DND-41 (cell line): Measurements from ENCODE around the gene DGKI.

ENCODE experiments used
- ATAC-seq: fragments of 200-7000 bp; cut with Tn5 transposase; 3 replicates; pipeline ENCODE4 v1.9.1; 2021; ENCODE audit warnings: low read depth; ENCODE audit not compliant: insufficient read depth
- DNase-seq: peaks from one replicate; pipeline ENCODE4 v3.0.0-alpha.2; 2020
- H2AFZ ChIP-seq: 2 replicates; pipeline ENCODE4 v1.6.0; 2012; ENCODE audit warnings: low read depth, low read length
- H3K27ac ChIP-seq: 2 replicates; pipeline ENCODE4 v1.5.1; 2012; ENCODE audit warnings: low read length, inconsistent platforms
- H3K27me3 ChIP-seq: fragments of 200-600 bp; sonication (generic); 2 replicates; pipeline ENCODE4 v1.6.0; 2012; ENCODE audit warnings: low read length, mild to moderate bottlenecking, inconsistent platforms; ENCODE audit not compliant: insufficient read depth, poor library complexity
- H3K36me3 ChIP-seq: 2 replicates; pipeline ENCODE4 v1.5.1; 2012; ENCODE audit warnings: low read length, inconsistent platforms; ENCODE audit not compliant: insufficient read depth
- H3K4me1 ChIP-seq: 2 replicates; pipeline ENCODE4 v1.5.1; 2012; ENCODE audit warnings: mild to moderate bottlenecking, low read length; ENCODE audit not compliant: insufficient read depth
- H3K4me2 ChIP-seq: 2 replicates; pipeline ENCODE4 v1.6.0; 2012; ENCODE audit warnings: mild to moderate bottlenecking, moderate library complexity, low read length, inconsistent platforms; ENCODE audit not compliant: insufficient read depth
- H3K4me3 ChIP-seq, 2 experiments: fragments of 200-600 bp in 1 of 2; shearing (Covaris generic) in 1 of 2; 2 replicates each; pipeline ENCODE4 v1.5.1; 2012 to 2016; ENCODE audit warnings: inconsistent platforms in 2 of 2, low read length in 2 of 2, mild to moderate bottlenecking in 2 of 2, low read depth in 1 of 2, moderate library complexity in 1 of 2
- H3K79me2 ChIP-seq: 2 replicates; pipeline ENCODE4 v1.6.0; 2012; ENCODE audit warnings: low read length, inconsistent platforms; ENCODE audit not compliant: insufficient read depth
- H3K9ac ChIP-seq: 2 replicates; pipeline ENCODE4 v1.6.0; 2012; ENCODE audit warnings: low read depth, mild to moderate bottlenecking, inconsistent platforms, low read length, moderate library complexity
- H3K9me3 ChIP-seq: 2 replicates; pipeline ENCODE4 v1.5.1; 2012; ENCODE audit warnings: low read length, moderate library complexity, mild to moderate bottlenecking, inconsistent platforms; ENCODE audit not compliant: insufficient read depth, severe bottlenecking
- H4K20me1 ChIP-seq: 2 replicates; pipeline ENCODE4 v1.6.0; 2012; ENCODE audit warnings: low read length; ENCODE audit not compliant: insufficient read depth
- EZH2 ChIP-seq: IDR thresholded peaks from 3 replicates; pipeline ENCODE4 v1.6.1; 2012; ENCODE audit warnings: borderline replicate concordance, low read depth, mild to moderate bottlenecking, moderate library complexity, low read length, inconsistent platforms; ENCODE audit not compliant: severe bottlenecking
- TF ChIP-seq, protein P1 (sequence below): IDR thresholded peaks from 2 replicates; pipeline ENCODE4 v1.5.1; 2012; ENCODE audit warnings: borderline replicate concordance, low read length, moderate library complexity, mild to moderate bottlenecking; ENCODE audit not compliant: poor library complexity, severe bottlenecking; ENCODE audit errors: extremely low read depth

Gene DGKI

DNA sequence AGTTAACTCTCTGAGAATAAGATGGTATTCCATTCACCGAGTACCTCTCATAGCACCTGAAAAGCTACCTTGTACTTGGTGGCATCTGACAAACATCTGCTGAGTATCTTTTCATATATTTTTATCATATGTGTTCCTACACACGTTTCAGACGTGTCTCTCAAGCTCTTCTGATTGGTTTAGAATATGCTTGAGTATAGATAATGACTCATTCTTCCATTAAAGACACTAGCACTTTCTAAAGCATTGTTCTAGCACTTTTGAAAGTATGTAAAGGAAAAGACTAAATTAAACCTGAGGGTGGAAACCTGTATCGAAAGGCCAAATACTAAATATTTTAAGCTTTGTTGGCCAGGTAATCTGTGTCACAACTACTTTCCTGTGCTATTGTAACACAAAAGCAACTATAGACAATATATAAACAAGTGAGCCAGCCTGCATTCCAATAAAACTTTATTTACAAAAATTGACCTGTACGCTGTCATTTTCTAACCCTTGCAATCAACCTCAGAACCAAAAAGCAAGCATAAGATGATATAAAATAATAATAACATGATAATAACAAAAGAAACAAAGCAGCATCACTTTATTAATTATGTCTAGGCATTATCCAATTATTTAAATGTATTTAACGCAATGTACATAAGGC, 95.3 kb downstream of the DGKI start:
- Histone ChIP-seq H3K79me2 (no peaks in the 10 kb centered on the region), H3K36me3 (no peaks in the 10 kb centered on the region), H3K4me3 (no peak overlapping the region), H4K20me1 (no peaks in the 10 kb centered on the region), H3K4me2 (no peak overlapping the region), H3K27me3 (no peaks in the 10 kb centered on the region), H2AFZ (no peak overlapping the region), H3K27ac (no peak overlapping the region), H3K9ac (no peak overlapping the region), H3K9me3 (no peaks in the 10 kb centered on the region), H3K4me1 (no peaks in the 10 kb centered on the region)
- DNase-seq (no peak), ATAC-seq (no peak)
- TF ChIP-seq, protein P1, sequence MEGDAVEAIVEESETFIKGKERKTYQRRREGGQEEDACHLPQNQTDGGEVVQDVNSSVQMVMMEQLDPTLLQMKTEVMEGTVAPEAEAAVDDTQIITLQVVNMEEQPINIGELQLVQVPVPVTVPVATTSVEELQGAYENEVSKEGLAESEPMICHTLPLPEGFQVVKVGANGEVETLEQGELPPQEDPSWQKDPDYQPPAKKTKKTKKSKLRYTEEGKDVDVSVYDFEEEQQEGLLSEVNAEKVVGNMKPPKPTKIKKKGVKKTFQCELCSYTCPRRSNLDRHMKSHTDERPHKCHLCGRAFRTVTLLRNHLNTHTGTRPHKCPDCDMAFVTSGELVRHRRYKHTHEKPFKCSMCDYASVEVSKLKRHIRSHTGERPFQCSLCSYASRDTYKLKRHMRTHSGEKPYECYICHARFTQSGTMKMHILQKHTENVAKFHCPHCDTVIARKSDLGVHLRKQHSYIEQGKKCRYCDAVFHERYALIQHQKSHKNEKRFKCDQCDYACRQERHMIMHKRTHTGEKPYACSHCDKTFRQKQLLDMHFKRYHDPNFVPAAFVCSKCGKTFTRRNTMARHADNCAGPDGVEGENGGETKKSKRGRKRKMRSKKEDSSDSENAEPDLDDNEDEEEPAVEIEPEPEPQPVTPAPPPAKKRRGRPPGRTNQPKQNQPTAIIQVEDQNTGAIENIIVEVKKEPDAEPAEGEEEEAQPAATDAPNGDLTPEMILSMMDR: no peak
- no peak for TF ChIP-seq EZH2

DNA sequence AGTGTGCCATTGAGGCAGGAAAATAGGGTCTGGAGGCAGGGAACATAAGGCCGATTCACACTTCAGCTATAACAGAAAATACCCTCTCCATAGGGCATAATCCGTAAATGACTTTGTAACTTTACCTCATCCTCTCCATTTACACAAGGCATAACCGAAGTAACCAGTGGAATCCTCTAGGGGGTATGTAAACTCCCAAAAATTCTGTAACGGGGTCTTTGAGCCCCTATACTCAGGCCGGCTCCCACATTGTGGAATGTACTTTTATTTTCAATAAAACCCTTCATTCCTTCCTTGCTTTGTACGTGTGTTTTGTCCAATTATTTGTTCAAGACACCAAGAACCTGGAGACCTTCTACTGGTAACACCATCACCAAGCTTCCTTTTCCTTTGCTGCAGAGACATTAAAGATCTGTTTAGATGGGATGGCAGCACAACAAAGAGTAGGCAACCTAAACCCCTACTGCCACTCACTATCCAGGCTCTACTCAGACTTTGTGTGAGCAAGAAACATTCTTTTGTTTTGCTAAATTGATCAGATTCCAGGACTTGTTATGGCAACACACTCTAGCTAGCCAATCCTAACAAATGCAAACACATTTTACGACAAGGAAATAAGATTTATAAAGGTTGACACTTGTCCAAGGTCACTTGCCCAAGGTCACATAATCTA, 99.3 kb downstream of the DGKI start:
- Histone ChIP-seq H3K4me3 (no peak overlapping the region), H3K27me3 (no peaks in the 10 kb centered on the region), H3K36me3 (no peaks in the 10 kb centered on the region), H3K4me1 (no peaks in the 10 kb centered on the region), H3K79me2 (no peaks in the 10 kb centered on the region), H3K27ac (no peak overlapping the region), H2AFZ (no peak overlapping the region), H3K9ac (no peak overlapping the region), H3K4me2 (no peak overlapping the region), H3K9me3 (no peaks in the 10 kb centered on the region), H4K20me1 (no peaks in the 10 kb centered on the region)
- DNase-seq: no peak
- ATAC-seq: no peak
- TF ChIP-seq EZH2: no peak
- TF ChIP-seq, protein P1: no peak

DNA sequence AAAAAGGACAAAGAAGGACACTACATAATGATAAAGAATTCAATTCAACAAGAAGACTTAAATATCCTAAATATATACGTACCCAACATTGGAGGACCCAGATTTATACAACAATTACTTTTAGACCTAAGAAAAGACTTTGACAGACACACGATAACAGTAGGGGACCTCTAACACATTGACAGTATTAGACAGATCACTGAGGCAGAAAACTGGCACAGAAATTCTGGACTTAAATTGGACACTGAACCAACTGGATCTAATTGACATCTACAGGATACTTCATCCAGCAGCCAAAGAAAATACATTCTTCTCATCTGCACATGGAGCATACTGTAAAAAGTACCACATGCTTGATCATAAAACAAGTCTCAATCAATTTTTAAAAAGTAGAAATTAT, 103.8 kb downstream of the DGKI start:
- H3K4me1 ChIP-seq: no peaks in the 10 kb centered on the region
- no peak overlapping the region for H3K27ac ChIP-seq
- DNase-seq (no peak), ATAC-seq (no peak)
- H3K9ac ChIP-seq: no peak overlapping the region
- no peaks in the 10 kb centered on the region for H3K79me2 ChIP-seq
- no peaks in the 10 kb centered on the region for H3K9me3 ChIP-seq
- H4K20me1 ChIP-seq: no peaks in the 10 kb centered on the region
- no peaks in the 10 kb centered on the region for H3K36me3 ChIP-seq
- no peak overlapping the region for H3K4me3 ChIP-seq
- no peak overlapping the region for H3K4me2 ChIP-seq
- H2AFZ ChIP-seq: no peak overlapping the region
- no peak for TF ChIP-seq EZH2
- TF ChIP-seq, protein P1: no peak
- H3K27me3 ChIP-seq: no peaks in the 10 kb centered on the region
